A204.1 (cell line): ENCODE measurements around the gene PIP4P1.
"Not testable (repeated sequence)": the region's sequence is repeated elsewhere in the genome, so short reads cannot be mapped to it uniquely, and the experiment has no call there.

Source experiments
- FAIRE-seq: peaks from 2 replicates; lab custom pipeline; 2012; peaks lifted over from hg19 to GRCh38; lab: Jason Lieb, UNC

PIP4P1 gene

GRCh38 chr14:20476776-20477175 is 15.5 kb upstream of the PIP4P1 start:
- FAIRE-seq, result no peak

- FAIRE-seq, result no peak
Observed at GRCh38 chr14:20472536-20473169, 11.4 kb upstream of the PIP4P1 start.

- no peak for FAIRE-seq
Observed at GRCh38 chr14:20470603-20470901, 9.3 kb upstream of the PIP4P1 start.

- FAIRE-seq, result no peak
Observed at GRCh38 chr14:20469890-20470602, 8.8 kb upstream of the PIP4P1 start.

- FAIRE-seq, result peak; percentile 40
Observed at GRCh38 chr14:20469242-20469889, 8.1 kb upstream of the PIP4P1 start, which contains the start of gene PNP. Gene PNP, plus strand, starts transcription at chr14:20469406. Its CDS starts 119 bp downstream, at chr14:20469525.

- FAIRE-seq, result no peak
Observed at GRCh38 chr14:20468764-20469241, 7.6 kb upstream of the PIP4P1 start.

GRCh38 chr14:20460458-20461224 is 593 bp downstream of the PIP4P1 start:
- FAIRE-seq, result no peak

- FAIRE-seq, result no peak
Observed at GRCh38 chr14:20458031-20458789, 3.0 kb downstream of the PIP4P1 start.

- no peak for FAIRE-seq
Observed at GRCh38 chr14:20456971-20457370, 4.3 kb downstream of the PIP4P1 start.

GRCh38 chr14:20455355-20456300 is 5.6 kb downstream of the PIP4P1 start:
- FAIRE-seq, result no peak

- FAIRE-seq, result peak; percentile 98
Observed at GRCh38 chr14:20454516-20455354, 6.5 kb downstream of the PIP4P1 start, which contains the start of the genes APEX1 and OSGEP. Gene APEX1, plus strand, starts transcription at chr14:20455226. Its CDS starts 420 bp downstream, at chr14:20455646. Gene OSGEP, minus strand, starts transcription at chr14:20454812. Its CDS starts 129 bp downstream, at chr14:20454683.

GRCh38 chr14:20452831-20453230 is 8.4 kb downstream of the PIP4P1 start:
- not testable (repeated sequence) for FAIRE-seq

GRCh38 chr14:20446889-20447288 is 14.3 kb downstream of the PIP4P1 start:
- FAIRE-seq, result no peak

GRCh38 chr14:20443650-20444049 is 17.6 kb downstream of the PIP4P1 start:
- not testable (repeated sequence) for FAIRE-seq

GRCh38 chr14:20441461-20441860 is 19.8 kb downstream of the PIP4P1 start:
- FAIRE-seq, result no peak

GRCh38 chr14:20440882-20441281 is 20.4 kb downstream of the PIP4P1 start:
- no peak for FAIRE-seq

- no peak for FAIRE-seq
Observed at GRCh38 chr14:20440465-20440864, 20.8 kb downstream of the PIP4P1 start.

GRCh38 chr14:20438664-20439063 is 22.6 kb downstream of the PIP4P1 start:
- no peak for FAIRE-seq

- no peak for FAIRE-seq
Observed at GRCh38 chr14:20436363-20436755, 24.9 kb downstream of the PIP4P1 start.
